Ishikawa (cell line): ENCODE results near the gene USB1.

ENCODE experiments used
- CEBPB ChIP-seq: IDR thresholded peaks from 2 replicates; pipeline ENCODE4 v1.6.1; 2012
- CREB1 ChIP-seq: IDR thresholded peaks from 2 replicates; pipeline ENCODE4 v1.6.1; 2012; ENCODE audit warnings: low read depth
- EGR1 ChIP-seq: IDR thresholded peaks from 2 replicates; pipeline ENCODE4 v1.6.1; 2012
- EP300 ChIP-seq: IDR thresholded peaks from 2 replicates; pipeline ENCODE4 v1.6.1; 2012; ENCODE audit warnings: borderline replicate concordance
- FOXM1 ChIP-seq: IDR thresholded peaks from 2 replicates; pipeline ENCODE4 v1.6.1; 2012; ENCODE audit warnings: low read depth, borderline replicate concordance
- NFIC ChIP-seq: IDR thresholded peaks from 2 replicates; pipeline ENCODE4 v1.6.1; 2012
- RAD21 ChIP-seq: IDR thresholded peaks from 2 replicates; pipeline ENCODE4 v1.6.1; 2012; ENCODE audit warnings: low read depth
- TAF1 ChIP-seq: IDR thresholded peaks from 2 replicates; pipeline ENCODE4 v1.6.1; 2012; ENCODE audit warnings: low read depth, mild to moderate bottlenecking
- TCF12 ChIP-seq: IDR thresholded peaks from 2 replicates; pipeline ENCODE4 v1.6.1; 2012; ENCODE audit warnings: low read depth
- TEAD4 ChIP-seq: IDR thresholded peaks from 2 replicates; pipeline ENCODE4 v1.6.1; 2012
- USF1 ChIP-seq: IDR thresholded peaks from 2 replicates; pipeline ENCODE4 v1.6.1; 2012
- YY1 ChIP-seq: IDR thresholded peaks from 2 replicates; pipeline ENCODE4 v1.6.1; 2012; ENCODE audit warnings: low read depth
- ZBTB7A ChIP-seq: IDR thresholded peaks from 2 replicates; pipeline ENCODE4 v1.6.1; 2012; ENCODE audit warnings: low read depth
- TF ChIP-seq, protein P1 (sequence below): IDR thresholded peaks from 2 replicates; pipeline ENCODE4 v1.6.1; 2012; ENCODE audit warnings: low read depth, mild to moderate bottlenecking
- TF ChIP-seq, protein P2 (sequence below): IDR thresholded peaks from 2 replicates; pipeline ENCODE4 v1.6.1; 2012

Gene USB1

DNA sequence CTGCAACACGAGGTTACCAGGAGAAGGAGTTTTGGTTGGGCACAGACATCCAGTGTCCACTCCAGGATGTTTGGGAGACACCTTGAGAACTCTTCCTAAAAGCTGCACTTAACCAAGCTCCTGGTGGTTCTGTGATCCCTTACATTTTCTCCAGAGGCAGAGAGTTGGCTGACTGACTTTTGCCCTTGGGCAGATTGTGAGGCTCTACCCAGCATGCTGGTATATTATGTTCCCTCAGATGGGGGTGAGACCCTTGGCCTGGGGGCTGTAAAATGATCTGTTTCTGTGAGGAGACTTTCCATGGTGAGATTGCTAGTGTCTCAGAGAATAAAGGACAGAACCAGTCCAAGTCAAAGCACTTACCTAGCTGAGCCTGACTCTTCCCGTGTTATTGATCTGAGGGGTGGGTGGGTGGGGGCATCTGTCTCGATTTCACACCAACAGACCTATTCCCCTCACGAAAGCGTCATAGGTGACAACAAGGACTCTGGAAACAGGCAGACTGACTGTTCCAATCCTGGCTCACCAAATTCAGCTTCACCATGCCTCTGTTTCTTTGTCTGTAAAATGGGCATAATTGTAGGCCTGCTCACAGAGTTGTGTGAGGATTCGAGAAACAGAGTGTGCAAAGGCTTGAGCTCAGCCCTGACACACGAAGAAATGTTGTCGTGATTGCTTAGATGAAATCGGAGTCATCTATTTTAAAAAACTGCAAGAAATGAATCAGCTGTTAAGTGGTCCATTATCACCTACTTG, 12.2 kb downstream of the USB1 start:
- TF ChIP-seq ZBTB7A = no peak

- TF ChIP-seq EGR1 = no peak
- no peak for TF ChIP-seq CREB1
- TF ChIP-seq, protein P1, sequence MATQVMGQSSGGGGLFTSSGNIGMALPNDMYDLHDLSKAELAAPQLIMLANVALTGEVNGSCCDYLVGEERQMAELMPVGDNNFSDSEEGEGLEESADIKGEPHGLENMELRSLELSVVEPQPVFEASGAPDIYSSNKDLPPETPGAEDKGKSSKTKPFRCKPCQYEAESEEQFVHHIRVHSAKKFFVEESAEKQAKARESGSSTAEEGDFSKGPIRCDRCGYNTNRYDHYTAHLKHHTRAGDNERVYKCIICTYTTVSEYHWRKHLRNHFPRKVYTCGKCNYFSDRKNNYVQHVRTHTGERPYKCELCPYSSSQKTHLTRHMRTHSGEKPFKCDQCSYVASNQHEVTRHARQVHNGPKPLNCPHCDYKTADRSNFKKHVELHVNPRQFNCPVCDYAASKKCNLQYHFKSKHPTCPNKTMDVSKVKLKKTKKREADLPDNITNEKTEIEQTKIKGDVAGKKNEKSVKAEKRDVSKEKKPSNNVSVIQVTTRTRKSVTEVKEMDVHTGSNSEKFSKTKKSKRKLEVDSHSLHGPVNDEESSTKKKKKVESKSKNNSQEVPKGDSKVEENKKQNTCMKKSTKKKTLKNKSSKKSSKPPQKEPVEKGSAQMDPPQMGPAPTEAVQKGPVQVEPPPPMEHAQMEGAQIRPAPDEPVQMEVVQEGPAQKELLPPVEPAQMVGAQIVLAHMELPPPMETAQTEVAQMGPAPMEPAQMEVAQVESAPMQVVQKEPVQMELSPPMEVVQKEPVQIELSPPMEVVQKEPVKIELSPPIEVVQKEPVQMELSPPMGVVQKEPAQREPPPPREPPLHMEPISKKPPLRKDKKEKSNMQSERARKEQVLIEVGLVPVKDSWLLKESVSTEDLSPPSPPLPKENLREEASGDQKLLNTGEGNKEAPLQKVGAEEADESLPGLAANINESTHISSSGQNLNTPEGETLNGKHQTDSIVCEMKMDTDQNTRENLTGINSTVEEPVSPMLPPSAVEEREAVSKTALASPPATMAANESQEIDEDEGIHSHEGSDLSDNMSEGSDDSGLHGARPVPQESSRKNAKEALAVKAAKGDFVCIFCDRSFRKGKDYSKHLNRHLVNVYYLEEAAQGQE = no peak
- TF ChIP-seq CEBPB = no peak
- TF ChIP-seq ZBTB7A = no peak
- TF ChIP-seq TEAD4 = no peak
- no peak for TF ChIP-seq YY1
- TF ChIP-seq TAF1 = no peak
These were observed 15.7 kb downstream of the USB1 start for GRCh38 chr16:58016840-58017446.

DNA sequence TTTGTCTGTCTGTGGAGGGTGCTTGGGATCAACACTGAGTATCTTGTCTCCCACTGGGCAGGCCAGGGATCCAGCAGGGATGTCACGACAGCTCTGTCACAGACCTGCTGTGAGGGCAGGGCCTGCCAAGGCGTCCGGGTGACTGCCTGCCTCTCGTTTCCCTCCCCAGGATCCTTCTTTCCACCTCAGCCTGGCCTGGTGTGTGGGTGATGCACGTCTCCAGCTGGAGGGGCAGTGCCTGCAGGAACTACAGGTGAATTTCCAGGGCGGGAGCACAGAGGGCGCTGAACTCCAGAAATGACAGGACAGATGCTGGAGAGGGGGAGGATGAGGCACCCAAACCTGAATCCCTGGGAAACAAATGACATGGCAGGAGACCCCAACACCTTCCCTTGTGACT, 17.6 kb downstream of the USB1 start:
- no peak for TF ChIP-seq CEBPB
- TF ChIP-seq USF1 = no peak
- TF ChIP-seq ZBTB7A = no peak
- TF ChIP-seq YY1 = no peak
- TF ChIP-seq, protein P1 = no peak
- no peak for TF ChIP-seq TCF12
- TF ChIP-seq NFIC = no peak
- no peak for TF ChIP-seq FOXM1
- no peak for TF ChIP-seq CREB1
- TF ChIP-seq EGR1 = no peak
- no peak for TF ChIP-seq EP300
- no peak for TF ChIP-seq RAD21
- TF ChIP-seq TEAD4 = no peak

- TF ChIP-seq EGR1 = no peak
- no peak for TF ChIP-seq CREB1
- TF ChIP-seq FOXM1 = no peak
- TF ChIP-seq TCF12 = no peak
- no peak for TF ChIP-seq TAF1
- TF ChIP-seq, protein P1 = no peak
- TF ChIP-seq CEBPB = no peak
- TF ChIP-seq, protein P2, sequence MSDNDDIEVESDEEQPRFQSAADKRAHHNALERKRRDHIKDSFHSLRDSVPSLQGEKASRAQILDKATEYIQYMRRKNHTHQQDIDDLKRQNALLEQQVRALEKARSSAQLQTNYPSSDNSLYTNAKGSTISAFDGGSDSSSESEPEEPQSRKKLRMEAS = no peak
- TF ChIP-seq RAD21 = no peak
- TF ChIP-seq TEAD4 = no peak
- TF ChIP-seq NFIC = no peak
- no peak for TF ChIP-seq YY1
- no peak for TF ChIP-seq ZBTB7A
- TF ChIP-seq EP300 = no peak
- TF ChIP-seq USF1 = no peak
These were observed 18.8 kb downstream of the USB1 start for GRCh38 chr16:58019866-58020538.
